IMR-90 (cell line): Measurements from ENCODE around the gene SLC44A5. TPM values are rescaled to one million over a fixed set of nuclear protein-coding genes. Genes with fewer than 3 reads are reported as not detected.

Experiments used
- ATAC-seq: fragments of 200-7000 bp; cut with Tn5 transposase; 2 replicates; pipeline ENCODE4 v1.9.1; 2020; ENCODE audit warnings: low read depth, mild to moderate bottlenecking, moderate library complexity
- BruUV-seq: library from RNA; stranded (reverse); fragments of 400-500 nt; replicated peaks from 2 replicates; lab custom pipeline; 2021; lab: Mats Ljungman, UMichigan
- CTCF ChIA-PET: fragments of 300-600 bp; formaldehyde crosslinking; extraction: SDS; loops from one replicate; lab custom pipeline; 2021; ENCODE audit warnings: antibody characterized with exemption; lab: Yijun Ruan, JAX
- POLR2A ChIA-PET: fragments of 300-600 bp; sonication (Branson Sonifier 250); formaldehyde crosslinking; loops from one replicate; lab custom pipeline; 2022; ENCODE audit warnings: antibody characterized with exemption; ENCODE audit not compliant: unreplicated experiment; lab: Charles Lee
- DNase-seq: peaks from one replicate; pipeline ENCODE4 v3.0.0; 2013
- H2AFZ ChIP-seq: replicated peaks from 2 replicates; pipeline ENCODE3; 2013; ENCODE audit warnings: low read length, mild to moderate bottlenecking; ENCODE audit not compliant: poor library complexity
- H2AK5ac ChIP-seq: 2 replicates; pipeline ENCODE4 v1.6.1; 2013; ENCODE audit warnings: low read depth, low read length, inconsistent platforms
- H2AK9ac ChIP-seq: replicated peaks from 2 replicates; pipeline ENCODE3; 2013; ENCODE audit warnings: mild to moderate bottlenecking, low read depth, low read length, moderate library complexity; ENCODE audit not compliant: poor library complexity
- H2BK120ac ChIP-seq: 2 replicates; pipeline ENCODE4 v1.6.1; 2013; ENCODE audit warnings: low read depth, low read length, inconsistent platforms
- H2BK15ac ChIP-seq: 3 replicates; pipeline ENCODE4 v1.6.1; 2013; ENCODE audit warnings: low read depth, low read length, inconsistent platforms
- H2BK20ac ChIP-seq: 2 replicates; pipeline ENCODE4 v1.6.1; 2013; ENCODE audit warnings: low read depth, mild to moderate bottlenecking, inconsistent platforms, low read length, moderate library complexity
- H2BK5ac ChIP-seq: 2 replicates; pipeline ENCODE4 v1.6.1; 2013; ENCODE audit warnings: mild to moderate bottlenecking, low read depth, low read length, inconsistent platforms; ENCODE audit not compliant: poor library complexity, severe bottlenecking
- H3K14ac ChIP-seq: replicated peaks from 2 replicates; pipeline ENCODE4 v1.6.1; 2013; ENCODE audit warnings: low read depth, low read length, inconsistent platforms
- H3K18ac ChIP-seq: 2 replicates; pipeline ENCODE4 v1.6.1; 2013; ENCODE audit warnings: low read depth, low read length, control low read depth
- H3K23ac ChIP-seq: 2 replicates; pipeline ENCODE4 v1.6.1; 2013; ENCODE audit warnings: low read depth, low read length, inconsistent platforms
- H3K27ac ChIP-seq: 2 replicates; pipeline ENCODE4 v1.5.1; 2013; ENCODE audit warnings: mild to moderate bottlenecking, control low read depth, low read length; ENCODE audit not compliant: insufficient read depth
- H3K27me3 ChIP-seq: 2 replicates; pipeline ENCODE4 v1.6.1; 2013; ENCODE audit warnings: low read length; ENCODE audit not compliant: control insufficient read depth, insufficient read depth
- H3K36me3 ChIP-seq: 2 replicates; pipeline ENCODE4 v1.6.1; 2013; ENCODE audit warnings: low read length, mixed read lengths; ENCODE audit not compliant: control insufficient read depth, insufficient read depth
- H3K4ac ChIP-seq: 2 replicates; pipeline ENCODE4 v1.6.1; 2013; ENCODE audit warnings: low read depth, low read length, inconsistent platforms
- H3K4me1 ChIP-seq: 2 replicates; pipeline ENCODE4 v1.6.1; 2013; ENCODE audit warnings: low read length, mixed read lengths; ENCODE audit not compliant: control insufficient read depth, insufficient read depth
- H3K4me2 ChIP-seq: 2 replicates; pipeline ENCODE4 v1.6.1; 2013; ENCODE audit warnings: low read depth, mild to moderate bottlenecking, control low read depth, low read length, moderate library complexity
- H3K4me3 ChIP-seq: 2 replicates; pipeline ENCODE4 v1.5.1; 2013; ENCODE audit warnings: low read depth, mild to moderate bottlenecking, control low read depth, low read length, moderate library complexity; ENCODE audit not compliant: insufficient read depth
- H3K56ac ChIP-seq: 2 replicates; pipeline ENCODE4 v1.6.1; 2013; ENCODE audit warnings: low read length, inconsistent platforms; ENCODE audit not compliant: insufficient read depth; ENCODE audit errors: extremely low read depth
- H3K79me1 ChIP-seq, 2 experiments: 2 replicates each; pipeline ENCODE4 v1.6.1; 2013; ENCODE audit warnings: low read length in 2 of 2, inconsistent platforms in 1 of 2, low read depth in 1 of 2
- H3K9ac ChIP-seq: 2 replicates; pipeline ENCODE4 v1.6.1; 2013; ENCODE audit warnings: low read depth, low read length, control low read depth
- H3K9me1 ChIP-seq: 2 replicates; pipeline ENCODE4 v1.6.1; 2013; ENCODE audit warnings: low read length, inconsistent platforms; ENCODE audit not compliant: insufficient read depth
- H3K9me3 ChIP-seq: 2 replicates; pipeline ENCODE4 v1.6.1; 2013; ENCODE audit warnings: low read length; ENCODE audit not compliant: control insufficient read depth, insufficient read depth
- H4K20me1 ChIP-seq: 2 replicates; pipeline ENCODE4 v1.6.1; 2013; ENCODE audit warnings: low read length, inconsistent platforms; ENCODE audit not compliant: insufficient read depth
- H4K5ac ChIP-seq: 2 replicates; pipeline ENCODE4 v1.6.1; 2013; ENCODE audit warnings: mild to moderate bottlenecking, low read depth, low read length, control low read depth
- H4K8ac ChIP-seq, 2 experiments: 2 replicates each; pipeline ENCODE4 v1.6.1; 2013; ENCODE audit warnings: low read depth in 2 of 2, low read length in 2 of 2, control low read depth in 1 of 2, inconsistent platforms in 1 of 2
- H4K91ac ChIP-seq: 2 replicates; pipeline ENCODE4 v1.6.1; 2013; ENCODE audit warnings: low read depth, low read length, inconsistent platforms; ENCODE audit not compliant: insufficient read depth
- CHD1 ChIP-seq: IDR thresholded peaks from 2 replicates; pipeline ENCODE4 v1.6.1; 2012; ENCODE audit warnings: low read depth, low read length, improper control_type of control experiment
- MAFK ChIP-seq: IDR thresholded peaks from 2 replicates; pipeline ENCODE4 v1.6.1; 2012; ENCODE audit warnings: low read depth, low read length, improper control_type of control experiment
- MAZ ChIP-seq: IDR thresholded peaks from 2 replicates; pipeline ENCODE4 v1.6.1; 2012; ENCODE audit warnings: low read depth, mild to moderate bottlenecking, low read length, improper control_type of control experiment, moderate library complexity, borderline replicate concordance
- MXI1 ChIP-seq: IDR thresholded peaks from 2 replicates; pipeline ENCODE4 v1.6.1; 2012; ENCODE audit warnings: low read depth, mild to moderate bottlenecking, low read length, moderate library complexity, borderline replicate concordance
- NFE2L2 ChIP-seq: fragments of 150-350 bp; IDR thresholded peaks from 2 replicates; pipeline ENCODE4 v1.6.1; 2016; ENCODE audit warnings: low read depth, mild to moderate bottlenecking, low read length
- POLR2A ChIP-seq: IDR thresholded peaks from 2 replicates; pipeline ENCODE4 v1.6.1; 2012; ENCODE audit warnings: mild to moderate bottlenecking, low read depth, low read length
- RAD21 ChIP-seq: IDR thresholded peaks from 2 replicates; pipeline ENCODE4 v1.6.1; 2012; ENCODE audit warnings: low read length, improper control_type of control experiment
- RCOR1 ChIP-seq: IDR thresholded peaks from 2 replicates; pipeline ENCODE4 v1.6.1; 2012; ENCODE audit warnings: mild to moderate bottlenecking, low read length, improper control_type of control experiment; ENCODE audit not compliant: insufficient replicate concordance
- WGBS, 2 experiments: methylation state at CpG; one replicate each; pipeline versions ENCODE4 v1.1.5 to v1.1.7; 2013; ENCODE audit warnings: missing lambda C conversion rate in 2 of 2; ENCODE audit not compliant: insufficient read length in 1 of 2; ENCODE audit errors: extremely low coverage in 2 of 2; 5-methylcytosine and 5-hydroxymethylcytosine counted together
- dilution Hi-C: fragments of 300-500 bp; cut with HindIII; formaldehyde crosslinking; loops from one replicate; pipeline ENCODE4 v1.14.3; 2018; ENCODE audit warnings: low sequenced_read_pairs; ENCODE audit not compliant: unreplicated experiment
- in situ Hi-C: fragments of 300-500 bp; cut with MboI; formaldehyde crosslinking; loops from 3 replicates; pipeline ENCODE4 v1.14.3; 2019; ENCODE audit warnings: low sequenced_read_pairs, inconsistent platforms, mixed read lengths
- intact Hi-C: fragments of 100-400 bp; cut with micrococcal nuclease; formaldehyde crosslinking; loops from 2 replicates; pipeline ENCODE4 v1.10.0; 2022
- polyA plus RNA-seq, 3 experiments: library from polyadenylated mRNA; depleted of rRNA; stranded (reverse); fragments of >200 nt; gene quantifications; 2 replicates each; pipeline ENCODE4 v1.2.3, GENCODE V29; 2012; ENCODE audit warnings: low replicate concordance in 1 of 3
- total RNA-seq: library from RNA; depleted of rRNA; stranded (reverse); fragments of >200 nt; gene quantifications from 2 replicates; pipeline ENCODE4 v1.2.3, GENCODE V29; 2012
- TF ChIP-seq, protein P1 (sequence below): fragments of 150-350 bp; IDR thresholded peaks from 2 replicates; pipeline ENCODE4 v1.6.1; 2016; ENCODE audit warnings: low read depth, mild to moderate bottlenecking, low read length, moderate library complexity, borderline replicate concordance
- TF ChIP-seq, protein P2 (sequence below): conservative IDR thresholded peaks from 2 replicates; pipeline ENCODE4 v1.5.1; 2012; ENCODE audit warnings: mild to moderate bottlenecking, low read depth, low read length, improper control_type of control experiment
- TF ChIP-seq, protein P3 (sequence below): fragments of 150-350 bp; IDR thresholded peaks from 2 replicates; pipeline ENCODE4 v1.6.1; 2017; ENCODE audit warnings: mild to moderate bottlenecking, antibody characterized with exemption, low read length, low read depth

The SLC44A5 gene
- total and polyA plus RNA-seq, 2 of the 4 experiments (the other 2 are of a cell fraction), result under 0.01 TPM; not detected in 1

DNA sequence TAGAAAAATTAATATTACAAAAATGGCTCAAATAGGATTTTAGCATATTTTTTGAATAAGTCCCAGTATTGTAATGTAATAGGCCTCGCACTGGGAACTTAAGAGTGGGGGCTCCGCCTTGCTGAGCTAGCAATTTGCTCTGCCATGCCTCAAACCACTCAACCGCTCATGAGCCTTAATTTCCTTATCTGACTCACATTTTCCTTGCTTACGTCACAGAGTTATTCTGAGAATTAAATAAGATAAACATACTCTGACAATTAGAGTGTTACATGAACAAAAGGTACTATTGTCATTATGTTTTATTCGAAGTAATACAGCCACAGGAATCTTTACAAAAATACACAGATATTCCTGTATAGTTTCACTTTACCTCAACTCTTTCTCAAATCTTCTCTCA is 108.1 kb downstream of the SLC44A5 start:
- H2BK5ac ChIP-seq, result no peak overlapping the region
- H3K4ac ChIP-seq, result no peak overlapping the region
- no peak overlapping the region for H3K4me3 ChIP-seq
- no peak overlapping the region for H2AFZ ChIP-seq
- intact Hi-C loops (no loop called here), dilution Hi-C loops (no loop called here), in situ Hi-C loops (no loop called here)
- no peak overlapping the region for H3K14ac ChIP-seq
- H4K20me1 ChIP-seq, result no peaks in the 10 kb centered on the region
- no peak overlapping the region for H3K9ac ChIP-seq
- H3K9me1 ChIP-seq, result no peaks in the 10 kb centered on the region
- TF ChIP-seq RAD21 (no peak), MAFK (no peak), MXI1 (no peak), RCOR1 (no peak), MAZ (no peak), CHD1 (no peak), NFE2L2 (no peak), POLR2A (no peak)
- TF ChIP-seq, protein P1, sequence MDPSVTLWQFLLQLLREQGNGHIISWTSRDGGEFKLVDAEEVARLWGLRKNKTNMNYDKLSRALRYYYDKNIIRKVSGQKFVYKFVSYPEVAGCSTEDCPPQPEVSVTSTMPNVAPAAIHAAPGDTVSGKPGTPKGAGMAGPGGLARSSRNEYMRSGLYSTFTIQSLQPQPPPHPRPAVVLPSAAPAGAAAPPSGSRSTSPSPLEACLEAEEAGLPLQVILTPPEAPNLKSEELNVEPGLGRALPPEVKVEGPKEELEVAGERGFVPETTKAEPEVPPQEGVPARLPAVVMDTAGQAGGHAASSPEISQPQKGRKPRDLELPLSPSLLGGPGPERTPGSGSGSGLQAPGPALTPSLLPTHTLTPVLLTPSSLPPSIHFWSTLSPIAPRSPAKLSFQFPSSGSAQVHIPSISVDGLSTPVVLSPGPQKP, result no peak
- TF ChIP-seq, protein P2, sequence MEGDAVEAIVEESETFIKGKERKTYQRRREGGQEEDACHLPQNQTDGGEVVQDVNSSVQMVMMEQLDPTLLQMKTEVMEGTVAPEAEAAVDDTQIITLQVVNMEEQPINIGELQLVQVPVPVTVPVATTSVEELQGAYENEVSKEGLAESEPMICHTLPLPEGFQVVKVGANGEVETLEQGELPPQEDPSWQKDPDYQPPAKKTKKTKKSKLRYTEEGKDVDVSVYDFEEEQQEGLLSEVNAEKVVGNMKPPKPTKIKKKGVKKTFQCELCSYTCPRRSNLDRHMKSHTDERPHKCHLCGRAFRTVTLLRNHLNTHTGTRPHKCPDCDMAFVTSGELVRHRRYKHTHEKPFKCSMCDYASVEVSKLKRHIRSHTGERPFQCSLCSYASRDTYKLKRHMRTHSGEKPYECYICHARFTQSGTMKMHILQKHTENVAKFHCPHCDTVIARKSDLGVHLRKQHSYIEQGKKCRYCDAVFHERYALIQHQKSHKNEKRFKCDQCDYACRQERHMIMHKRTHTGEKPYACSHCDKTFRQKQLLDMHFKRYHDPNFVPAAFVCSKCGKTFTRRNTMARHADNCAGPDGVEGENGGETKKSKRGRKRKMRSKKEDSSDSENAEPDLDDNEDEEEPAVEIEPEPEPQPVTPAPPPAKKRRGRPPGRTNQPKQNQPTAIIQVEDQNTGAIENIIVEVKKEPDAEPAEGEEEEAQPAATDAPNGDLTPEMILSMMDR, result no peak
- TF ChIP-seq, protein P3, sequence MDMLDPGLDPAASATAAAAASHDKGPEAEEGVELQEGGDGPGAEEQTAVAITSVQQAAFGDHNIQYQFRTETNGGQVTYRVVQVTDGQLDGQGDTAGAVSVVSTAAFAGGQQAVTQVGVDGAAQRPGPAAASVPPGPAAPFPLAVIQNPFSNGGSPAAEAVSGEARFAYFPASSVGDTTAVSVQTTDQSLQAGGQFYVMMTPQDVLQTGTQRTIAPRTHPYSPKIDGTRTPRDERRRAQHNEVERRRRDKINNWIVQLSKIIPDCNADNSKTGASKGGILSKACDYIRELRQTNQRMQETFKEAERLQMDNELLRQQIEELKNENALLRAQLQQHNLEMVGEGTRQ, result no peak
- no peak overlapping the region for H4K91ac ChIP-seq
- H3K56ac ChIP-seq, result no peak overlapping the region
- no peak overlapping the region for H3K23ac ChIP-seq
- ChIA-PET CTCF (no interaction called here), POLR2A (no interaction called here)
- H4K5ac ChIP-seq, result no peak overlapping the region
- no peak overlapping the region for H4K8ac ChIP-seq
- no peaks in the 10 kb centered on the region for H3K79me1 ChIP-seq
- no peak overlapping the region for H3K4me2 ChIP-seq
- ATAC-seq (no peak), DNase-seq (no peak)
- no peaks in the 10 kb centered on the region for H3K4me1 ChIP-seq
- BruUV-seq, result no TSS peak
- no peak overlapping the region for H3K27ac ChIP-seq
- no CpG with 5 or more reads among the region's 5 CpGs for WGBS, 2 experiments
- H2BK15ac ChIP-seq, result no peak overlapping the region
- H2AK5ac ChIP-seq, result no peak overlapping the region
- no peaks in the 10 kb centered on the region for H3K27me3 ChIP-seq
- no peak overlapping the region for H2BK120ac ChIP-seq
- no peaks in the 10 kb centered on the region for H3K36me3 ChIP-seq
- H2BK20ac ChIP-seq, result no peak overlapping the region
- H3K18ac ChIP-seq, result no peak overlapping the region
- H2AK9ac ChIP-seq, result no peak overlapping the region
- H3K9me3 ChIP-seq, result peaks cover 5% of the 10 kb centered on the region
